HFF-Myc (cell line): ENCODE measurements around the gene DBT.
"Not testable (repeated sequence)": the region's sequence is repeated elsewhere in the genome, so short reads cannot be mapped to it uniquely, and the experiment has no call there.

ENCODE experiments used
- DNase-seq: peaks from one replicate; pipeline ENCODE4 v3.0.0-alpha.2; 2011; ENCODE audit warnings: low read depth; ENCODE audit errors: extremely low read depth
- H3K4me3 ChIP-seq: replicated peaks from 2 replicates; pipeline ENCODE4 v1.5.1; 2011; ENCODE audit warnings: low read depth, mild to moderate bottlenecking, control low read depth, low read length
- CTCF ChIP-seq: IDR thresholded peaks from 2 replicates; pipeline ENCODE4 v1.5.1; 2012; ENCODE audit warnings: mild to moderate bottlenecking, low read depth, low read length, control low read depth; ENCODE audit errors: missing control alignments

DBT gene

GRCh38 chr1:100237091-100237490, 12.5 kb downstream of the DBT start:
- TF ChIP-seq CTCF = no peak
- no peak overlapping the region for H3K4me3 ChIP-seq
- no peak for DNase-seq

DNA sequence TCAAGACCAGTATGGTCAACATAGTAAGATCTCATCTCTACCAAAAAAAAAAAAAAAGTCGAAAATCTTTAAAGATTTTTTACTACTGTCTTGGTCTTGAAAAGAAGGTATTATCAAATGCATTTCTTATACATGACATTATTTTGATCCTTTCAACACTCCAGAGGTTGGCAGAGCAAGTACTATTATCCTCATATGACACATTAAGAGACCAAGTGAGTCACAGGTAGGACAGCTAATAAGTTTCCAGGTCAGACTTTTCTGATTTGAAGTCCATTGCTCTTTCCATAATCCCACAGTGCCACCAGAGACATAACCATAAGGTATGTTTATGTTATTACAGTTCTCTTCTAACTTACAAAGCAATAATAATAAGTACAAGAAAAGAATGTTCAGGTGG, 15.2 kb downstream of the DBT start:
- DNase-seq = no peak
- no peak for TF ChIP-seq CTCF
- no peak overlapping the region for H3K4me3 ChIP-seq

GRCh38 chr1:100233566-100233965, 16.1 kb downstream of the DBT start:
- not testable (repeated sequence) for H3K4me3 ChIP-seq, DNase-seq

- no peak for TF ChIP-seq CTCF
- no peak overlapping the region for H3K4me3 ChIP-seq
- DNase-seq = no peak
Observed at GRCh38 chr1:100232156-100232555, 17.5 kb downstream of the DBT start.

GRCh38 chr1:100231721-100232120, 17.9 kb downstream of the DBT start:
- no peak for DNase-seq
- TF ChIP-seq CTCF = no peak
- H3K4me3 ChIP-seq = no peak overlapping the region

DNA sequence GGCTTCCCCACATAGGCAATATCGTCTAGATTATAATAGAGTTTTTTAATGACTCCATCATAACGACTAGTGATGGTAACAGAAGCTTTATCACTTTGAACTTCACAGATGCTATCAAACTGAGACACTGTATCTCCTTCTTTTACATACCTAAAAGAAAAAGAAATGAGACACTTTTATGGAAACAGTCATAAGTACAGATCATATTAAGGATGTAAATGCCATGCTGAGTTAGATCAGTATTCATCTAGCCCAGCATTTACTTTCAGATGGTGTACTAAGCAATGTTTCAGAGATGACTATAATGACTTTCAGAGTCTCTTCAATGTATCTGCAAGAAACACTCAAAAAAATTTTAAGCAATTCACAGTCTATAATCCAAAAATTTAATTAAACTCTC, 18.9 kb downstream of the DBT start:
- no peak for TF ChIP-seq CTCF
- DNase-seq = no peak
- no peak overlapping the region for H3K4me3 ChIP-seq

DNA sequence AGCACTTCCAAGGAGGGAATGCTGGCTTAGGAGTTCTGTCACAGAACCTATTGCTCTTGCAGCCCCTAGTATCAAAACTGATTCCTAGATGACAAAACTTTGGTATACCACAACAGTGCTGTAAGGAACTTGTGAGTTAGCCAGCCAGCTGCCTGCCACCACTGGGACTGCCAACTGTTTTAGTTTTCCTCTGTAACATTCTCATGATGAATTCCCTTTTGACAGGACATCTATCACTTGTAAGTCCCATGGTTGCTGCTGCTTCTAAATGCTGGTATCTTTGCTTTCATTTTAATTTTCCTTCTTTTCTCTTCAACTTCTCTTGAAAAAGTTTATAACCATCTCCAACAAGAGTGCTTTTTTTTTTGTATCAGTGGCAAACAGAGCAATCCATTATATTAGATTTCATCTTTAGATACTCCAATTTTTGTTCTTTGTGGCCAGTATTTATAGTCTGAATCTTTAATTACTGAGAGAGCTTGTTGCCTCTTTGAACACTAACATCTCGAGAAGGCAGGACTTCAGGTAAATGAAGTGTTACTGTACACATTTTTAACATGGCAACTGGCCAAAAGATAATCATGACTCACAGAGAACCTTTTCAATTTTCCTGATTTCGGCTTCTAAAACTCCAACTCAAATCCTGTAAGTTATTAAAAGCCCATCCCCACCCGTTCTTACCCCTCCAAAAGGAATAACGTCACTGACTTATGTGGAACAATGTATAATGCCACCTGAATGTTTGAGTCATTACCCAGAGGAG, 19.8 kb downstream of the DBT start:
- DNase-seq = no peak
- H3K4me3 ChIP-seq = no peak overlapping the region
- no peak for TF ChIP-seq CTCF
